Mammary epithelial cell (primary cell): Measurements from ENCODE around the gene TP53.

Experiments
- EZH2 ChIP-seq: IDR thresholded peaks from 2 replicates; pipeline ENCODE4 v1.6.1; 2012; ENCODE audit warnings: low read length, inconsistent platforms, borderline replicate concordance
- TF ChIP-seq, protein P1 (sequence below), 2 donors: IDR thresholded peaks in 1 of 2; conservative IDR thresholded peaks in 1 of 2; 2 replicates each; pipeline ENCODE4 v1.5.1; 2011 to 2012; ENCODE audit warnings: inconsistent platforms in 2 of 2, low read length in 2 of 2, mild to moderate bottlenecking in 2 of 2, control low read depth in 1 of 2, low read depth in 1 of 2; ENCODE audit not compliant: insufficient read depth in 1 of 2; ENCODE audit errors: extremely low read depth in 1 of 2

DNA sequence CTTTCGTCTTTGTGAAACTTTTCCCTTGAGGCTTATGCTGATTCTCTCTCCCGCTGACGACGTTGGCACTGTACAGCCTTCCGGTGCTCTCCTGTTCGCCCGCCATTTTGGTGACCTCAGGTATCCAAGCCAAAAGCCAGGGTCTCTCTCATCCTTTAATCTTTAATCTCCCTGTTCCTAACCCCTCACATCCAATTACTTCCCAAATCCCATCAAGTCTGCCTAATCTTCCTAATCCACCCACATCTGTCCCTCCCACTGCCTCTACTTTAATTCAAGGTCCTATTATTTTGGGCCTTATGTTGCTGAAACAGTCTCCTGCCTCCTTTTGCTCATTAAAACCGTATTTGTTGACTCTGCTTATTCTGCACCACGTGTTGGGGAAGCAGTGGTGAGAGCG is 8.3 kb upstream of the TP53 start:
- TF ChIP-seq, protein P1, sequence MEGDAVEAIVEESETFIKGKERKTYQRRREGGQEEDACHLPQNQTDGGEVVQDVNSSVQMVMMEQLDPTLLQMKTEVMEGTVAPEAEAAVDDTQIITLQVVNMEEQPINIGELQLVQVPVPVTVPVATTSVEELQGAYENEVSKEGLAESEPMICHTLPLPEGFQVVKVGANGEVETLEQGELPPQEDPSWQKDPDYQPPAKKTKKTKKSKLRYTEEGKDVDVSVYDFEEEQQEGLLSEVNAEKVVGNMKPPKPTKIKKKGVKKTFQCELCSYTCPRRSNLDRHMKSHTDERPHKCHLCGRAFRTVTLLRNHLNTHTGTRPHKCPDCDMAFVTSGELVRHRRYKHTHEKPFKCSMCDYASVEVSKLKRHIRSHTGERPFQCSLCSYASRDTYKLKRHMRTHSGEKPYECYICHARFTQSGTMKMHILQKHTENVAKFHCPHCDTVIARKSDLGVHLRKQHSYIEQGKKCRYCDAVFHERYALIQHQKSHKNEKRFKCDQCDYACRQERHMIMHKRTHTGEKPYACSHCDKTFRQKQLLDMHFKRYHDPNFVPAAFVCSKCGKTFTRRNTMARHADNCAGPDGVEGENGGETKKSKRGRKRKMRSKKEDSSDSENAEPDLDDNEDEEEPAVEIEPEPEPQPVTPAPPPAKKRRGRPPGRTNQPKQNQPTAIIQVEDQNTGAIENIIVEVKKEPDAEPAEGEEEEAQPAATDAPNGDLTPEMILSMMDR (conservative IDR thresholded peaks at IDR 0.05 in 1 of 2, IDR thresholded peaks at IDR 0.05 in 1 of 2; ENCODE audit: extremely low read depth in 1 of 2, insufficient read depth in 1 of 2, low read depth in 1 of 2, low read length in 2 of 2): no peak
- no peak for TF ChIP-seq EZH2
